ENCODE data around the gene SMAD1.

Gene SMAD1

DNA sequence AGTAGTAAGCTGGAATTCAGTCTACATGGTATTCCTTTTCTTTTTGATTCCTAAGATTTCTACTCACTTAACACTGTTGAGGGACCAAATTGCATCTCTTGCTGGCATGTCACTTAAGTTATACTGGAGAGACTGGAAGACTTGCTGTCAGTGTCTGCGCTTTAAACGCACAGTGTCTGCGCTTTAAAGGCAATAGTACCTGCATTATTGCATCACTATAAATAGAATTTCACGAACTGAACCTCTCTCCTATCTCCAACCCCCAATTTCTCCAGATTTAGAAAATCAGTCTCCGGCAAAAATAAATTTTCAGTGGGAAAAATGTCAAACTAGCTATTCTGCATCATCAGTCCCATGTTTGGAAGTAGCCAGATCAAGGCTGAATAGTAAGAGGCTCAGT lies 21.2 kb downstream of the SMAD1 start:
- H3K9ac ChIP-seq (ENCODE audit: low read length), result no peak overlapping the region
- no peaks in the 10 kb centered on the region for H3K27me3 ChIP-seq (ENCODE audit: control insufficient read depth, insufficient read depth, low read length)
- no peaks in the 10 kb centered on the region for H3K36me3 ChIP-seq (ENCODE audit: control insufficient read depth, insufficient read depth, low read length)
- H3K27ac ChIP-seq (ENCODE audit: low read depth, low read length), result no peak overlapping the region
- H3K4me1 ChIP-seq (ENCODE audit: control insufficient read depth, insufficient read depth, low read length), result peaks cover 11% of the 10 kb centered on the region; the same call in 1 of the 2 replicates
- no peaks in the 10 kb centered on the region for H3K9me3 ChIP-seq (ENCODE audit: control insufficient read depth, insufficient read depth, low read depth, low read length)
- H3K4me3 ChIP-seq (ENCODE audit: low read depth, low read length), result no peak overlapping the region

DNA sequence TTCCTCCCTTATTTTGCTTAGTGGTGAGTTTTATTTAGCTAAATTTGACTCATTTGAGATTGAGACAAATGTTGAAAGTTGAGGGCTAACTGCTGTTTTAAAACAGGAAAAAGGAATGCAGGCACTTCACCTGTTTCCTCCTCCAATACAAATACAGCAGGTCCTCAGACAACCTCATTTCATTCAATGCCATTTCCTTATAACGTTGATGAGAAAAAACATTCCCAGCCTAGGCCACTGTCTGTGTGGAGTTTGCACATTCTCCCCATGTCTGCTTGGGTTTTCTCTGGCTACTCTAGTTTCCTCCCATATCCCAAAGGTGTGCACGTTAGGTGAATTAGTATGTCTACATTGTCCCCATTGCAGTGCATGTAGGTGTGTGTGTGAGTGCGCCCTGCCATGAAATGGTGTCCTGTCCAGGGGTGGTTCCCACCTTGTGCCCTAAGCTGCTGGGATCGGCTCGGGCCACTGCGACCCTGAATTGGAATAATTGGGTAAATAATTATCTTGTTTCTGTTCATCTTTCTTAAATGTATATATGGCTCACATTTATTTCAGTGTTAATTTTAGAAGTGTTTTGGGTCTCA lies 21.9 kb downstream of the SMAD1 start:
- no peak overlapping the region for H3K9ac ChIP-seq (ENCODE audit: low read length)
- no peaks in the 10 kb centered on the region for H3K9me3 ChIP-seq (ENCODE audit: control insufficient read depth, insufficient read depth, low read depth, low read length)
- H3K4me1 ChIP-seq (ENCODE audit: control insufficient read depth, insufficient read depth, low read length), result peaks cover 11% of the 10 kb centered on the region; the same call in 1 of the 2 replicates

DNA sequence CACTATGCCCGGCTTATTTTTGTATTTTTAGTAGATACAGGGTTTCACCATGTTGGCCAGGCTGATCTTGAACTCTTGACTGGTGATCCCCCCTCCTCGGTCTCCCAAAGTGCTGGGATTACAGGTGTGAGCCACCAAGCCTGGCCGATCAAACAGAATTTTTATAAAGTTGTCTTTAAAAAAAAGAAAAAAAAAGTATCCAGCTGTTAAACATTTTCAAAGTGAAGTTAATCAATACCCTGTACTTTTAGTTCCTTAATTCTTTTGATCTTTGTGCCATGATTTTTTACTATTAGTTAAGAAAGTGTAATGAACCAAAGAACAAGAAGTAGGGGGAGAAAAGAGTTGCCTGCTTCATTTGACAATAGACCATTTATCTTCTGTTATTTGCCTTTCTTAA lies 24.3 kb downstream of the SMAD1 start:
- Histone ChIP-seq H3K9ac (ENCODE audit: low read length) (no peak overlapping the region), H3K27ac (ENCODE audit: low read depth, low read length) (no peak overlapping the region), H3K4me1 (ENCODE audit: control insufficient read depth, insufficient read depth, low read length) (peaks cover 14% of the 10 kb centered on the region; the same call in 1 of the 2 replicates)

More for the DNA sequence above, 21.9 kb downstream of the SMAD1 start:
- H3K27ac ChIP-seq (ENCODE audit: low read depth, low read length), result no peak overlapping the region
- H3K36me3 ChIP-seq (ENCODE audit: control insufficient read depth, insufficient read depth, low read length), result no peaks in the 10 kb centered on the region
- H3K4me3 ChIP-seq (ENCODE audit: low read depth, low read length), result no peak overlapping the region
- no peaks in the 10 kb centered on the region for H3K27me3 ChIP-seq (ENCODE audit: control insufficient read depth, insufficient read depth, low read length)

DNA sequence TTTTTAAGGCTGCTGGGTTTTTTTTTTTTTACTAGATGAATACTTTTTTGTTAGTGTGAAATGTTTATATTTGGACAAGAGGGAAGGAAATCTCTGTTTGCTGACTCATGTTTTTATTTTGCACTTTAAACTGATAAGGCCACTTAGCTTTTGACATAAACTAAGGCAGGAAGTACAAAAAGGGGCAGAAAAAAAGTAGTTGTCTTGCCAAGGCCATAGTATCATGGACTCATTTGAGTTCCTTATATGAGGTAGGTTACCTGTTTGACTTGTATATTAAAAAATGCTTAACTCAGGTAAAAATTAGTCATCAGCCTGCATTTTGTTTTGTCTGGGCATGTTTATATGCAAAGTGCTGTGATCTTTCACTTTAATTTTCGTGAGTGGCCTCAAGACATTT lies 26.0 kb downstream of the SMAD1 start:
- H3K9ac ChIP-seq (ENCODE audit: low read length), result no peak overlapping the region
- H3K27me3 ChIP-seq (ENCODE audit: control insufficient read depth, insufficient read depth, low read length), result no peaks in the 10 kb centered on the region
- H3K36me3 ChIP-seq (ENCODE audit: control insufficient read depth, insufficient read depth, low read length), result no peaks in the 10 kb centered on the region
- peaks cover 10% of the 10 kb centered on the region; the same call in 1 of the 2 replicates for H3K4me1 ChIP-seq (ENCODE audit: control insufficient read depth, insufficient read depth, low read length)
- H3K9me3 ChIP-seq (ENCODE audit: control insufficient read depth, insufficient read depth, low read depth, low read length), result peaks cover 22% of the 10 kb centered on the region
- no peak overlapping the region for H3K4me3 ChIP-seq (ENCODE audit: low read depth, low read length)
- H3K27ac ChIP-seq (ENCODE audit: low read depth, low read length), result no peak overlapping the region

More for the DNA sequence above, 24.3 kb downstream of the SMAD1 start:
- peaks cover 6% of the 10 kb centered on the region; the same call in 1 of the 2 replicates for H3K9me3 ChIP-seq (ENCODE audit: control insufficient read depth, insufficient read depth, low read depth, low read length)
- no peak overlapping the region for H3K4me3 ChIP-seq (ENCODE audit: low read depth, low read length)
- H3K36me3 ChIP-seq (ENCODE audit: control insufficient read depth, insufficient read depth, low read length), result no peaks in the 10 kb centered on the region
- H3K27me3 ChIP-seq (ENCODE audit: control insufficient read depth, insufficient read depth, low read length), result no peaks in the 10 kb centered on the region

DNA sequence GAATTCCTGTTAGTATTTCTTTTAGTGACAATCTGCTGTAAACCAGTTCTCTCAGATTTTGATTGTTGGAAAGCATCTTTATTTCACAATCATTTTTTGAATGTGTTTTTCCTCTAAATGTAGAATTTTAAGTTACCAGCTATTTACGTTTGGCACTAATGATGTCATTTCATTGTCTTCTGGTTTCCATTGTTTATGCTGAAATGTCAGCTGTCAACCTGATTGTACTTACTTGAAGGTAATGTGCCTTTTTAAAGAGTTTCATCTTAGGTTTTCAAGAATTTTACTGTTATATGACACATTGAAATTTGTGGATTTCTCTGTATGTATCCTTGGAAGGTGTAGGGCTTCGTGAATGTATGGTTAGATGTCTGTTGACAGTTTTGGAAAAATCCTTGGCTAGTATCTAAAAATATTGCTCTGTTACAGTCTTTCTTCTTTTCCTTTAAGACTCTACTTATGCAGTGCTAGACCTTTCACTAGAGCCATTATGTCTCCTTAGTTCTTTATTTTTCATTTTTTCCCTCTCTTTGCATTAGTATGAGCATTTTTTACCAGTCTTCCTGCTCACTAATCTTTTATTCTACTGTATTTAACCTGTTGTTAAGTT lies 30.4 kb downstream of the SMAD1 start:
- no peaks in the 10 kb centered on the region for H3K27me3 ChIP-seq (ENCODE audit: control insufficient read depth, insufficient read depth, low read length)
- H3K4me1 ChIP-seq (ENCODE audit: control insufficient read depth, insufficient read depth, low read length), result peaks cover 5% of the 10 kb centered on the region; the same call in 1 of the 2 replicates
- no peak overlapping the region for H3K4me3 ChIP-seq (ENCODE audit: low read depth, low read length)
- no peak overlapping the region for H3K9ac ChIP-seq (ENCODE audit: low read length)
- H3K27ac ChIP-seq (ENCODE audit: low read depth, low read length), result no peak overlapping the region
- peaks cover 30% of the 10 kb centered on the region for H3K9me3 ChIP-seq (ENCODE audit: control insufficient read depth, insufficient read depth, low read depth, low read length)
- H3K36me3 ChIP-seq (ENCODE audit: control insufficient read depth, insufficient read depth, low read length), result peaks cover 6% of the 10 kb centered on the region; the same call in 1 of the 2 replicates

DNA sequence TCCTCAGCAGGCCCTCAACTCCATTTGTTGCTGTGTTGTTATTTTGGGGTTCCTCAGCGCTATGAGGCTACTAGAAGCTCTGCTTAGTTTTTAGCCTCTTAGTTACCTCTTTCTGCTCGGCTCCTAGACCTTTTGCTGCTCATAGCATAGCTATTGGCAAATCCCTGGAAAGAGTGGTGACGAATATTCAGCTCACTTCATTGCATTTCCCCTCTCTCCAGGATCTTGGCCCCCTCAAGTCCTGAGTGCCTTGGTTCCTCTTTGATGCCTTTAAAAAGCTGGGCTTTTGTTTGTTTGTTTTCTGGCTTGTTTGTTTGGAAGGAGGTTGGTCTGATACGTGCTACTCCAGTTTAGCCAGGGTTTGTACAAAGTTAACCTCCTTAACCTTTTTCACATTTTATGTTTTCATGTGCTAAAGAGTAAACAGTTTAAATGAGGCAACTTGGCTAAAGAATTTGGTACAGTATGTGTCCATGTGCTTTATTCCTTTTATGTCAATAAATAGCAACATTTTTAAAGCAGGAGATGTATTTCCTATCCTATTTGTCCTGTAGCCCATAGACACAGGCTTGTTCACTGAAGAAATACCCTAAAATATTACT lies 31.5 kb downstream of the SMAD1 start:
- peaks cover 2% of the 10 kb centered on the region; the same call in 1 of the 2 replicates for H3K4me1 ChIP-seq (ENCODE audit: control insufficient read depth, insufficient read depth, low read length)
- no peak overlapping the region for H3K4me3 ChIP-seq (ENCODE audit: low read depth, low read length)
- H3K36me3 ChIP-seq (ENCODE audit: control insufficient read depth, insufficient read depth, low read length), result peaks cover 6% of the 10 kb centered on the region; the same call in 1 of the 2 replicates
- no peak overlapping the region for H3K27ac ChIP-seq (ENCODE audit: low read depth, low read length)
- no peaks in the 10 kb centered on the region for H3K27me3 ChIP-seq (ENCODE audit: control insufficient read depth, insufficient read depth, low read length)
- H3K9me3 ChIP-seq (ENCODE audit: control insufficient read depth, insufficient read depth, low read depth, low read length), result peaks cover 30% of the 10 kb centered on the region
- H3K9ac ChIP-seq (ENCODE audit: low read length), result no peak overlapping the region

DNA sequence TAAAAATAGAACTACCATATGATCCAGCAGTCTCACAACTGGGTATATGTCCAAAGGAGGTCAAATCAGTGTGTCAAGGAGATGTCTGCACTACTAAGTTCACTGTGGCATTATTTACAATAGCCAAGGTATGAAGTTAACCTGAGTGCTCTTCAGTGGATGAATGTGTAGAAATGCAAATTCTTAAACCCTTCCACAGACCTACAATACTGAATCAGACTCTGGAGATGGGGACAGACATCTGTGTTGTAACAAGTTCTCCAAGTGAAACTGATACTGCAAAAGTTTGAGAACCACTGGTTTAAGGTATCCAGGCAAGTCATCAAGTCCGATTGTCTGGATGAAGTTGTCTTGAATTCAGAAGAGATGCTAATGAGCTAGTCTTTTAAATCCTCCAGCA lies 38.5 kb downstream of the SMAD1 start:
- no peaks in the 10 kb centered on the region for H3K27me3 ChIP-seq (ENCODE audit: control insufficient read depth, insufficient read depth, low read length)
- H3K4me1 ChIP-seq (ENCODE audit: control insufficient read depth, insufficient read depth, low read length), result peaks cover 2% of the 10 kb centered on the region
- no peak overlapping the region for H3K9ac ChIP-seq (ENCODE audit: low read length)
- no peaks in the 10 kb centered on the region for H3K36me3 ChIP-seq (ENCODE audit: control insufficient read depth, insufficient read depth, low read length)
- no peak overlapping the region for H3K4me3 ChIP-seq (ENCODE audit: low read depth, low read length)
- no peak overlapping the region for H3K27ac ChIP-seq (ENCODE audit: low read depth, low read length)
- no peaks in the 10 kb centered on the region for H3K9me3 ChIP-seq (ENCODE audit: control insufficient read depth, insufficient read depth, low read depth, low read length)

DNA sequence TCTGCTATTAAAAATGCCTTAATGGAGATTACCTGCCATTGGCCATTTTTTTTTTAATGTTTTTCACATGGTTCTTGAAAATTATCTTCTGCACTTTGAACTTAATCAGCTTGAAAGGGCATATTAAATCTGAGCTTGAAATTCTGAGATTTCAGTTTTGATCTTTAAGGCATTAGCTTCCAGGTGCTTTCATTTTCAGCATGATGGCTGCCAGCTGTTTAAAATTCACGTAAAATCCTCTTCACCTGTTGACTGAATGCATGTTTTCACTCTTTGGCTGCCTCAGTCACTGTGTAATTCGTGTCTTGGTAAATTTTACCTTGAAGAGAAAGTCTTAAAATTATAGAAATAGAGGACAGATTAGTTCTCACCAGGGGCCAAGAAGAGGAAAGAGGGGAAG lies 39.6 kb downstream of the SMAD1 start:
- H3K9me3 ChIP-seq (ENCODE audit: control insufficient read depth, insufficient read depth, low read depth, low read length), result no peaks in the 10 kb centered on the region
- no peak overlapping the region for H3K9ac ChIP-seq (ENCODE audit: low read length)
- H3K4me1 ChIP-seq (ENCODE audit: control insufficient read depth, insufficient read depth, low read length), result peaks cover 7% of the 10 kb centered on the region
- no peaks in the 10 kb centered on the region for H3K36me3 ChIP-seq (ENCODE audit: control insufficient read depth, insufficient read depth, low read length)
- H3K27me3 ChIP-seq (ENCODE audit: control insufficient read depth, insufficient read depth, low read length), result no peaks in the 10 kb centered on the region
- H3K27ac ChIP-seq (ENCODE audit: low read depth, low read length), result no peak overlapping the region
- H3K4me3 ChIP-seq (ENCODE audit: low read depth, low read length), result no peak overlapping the region

DNA sequence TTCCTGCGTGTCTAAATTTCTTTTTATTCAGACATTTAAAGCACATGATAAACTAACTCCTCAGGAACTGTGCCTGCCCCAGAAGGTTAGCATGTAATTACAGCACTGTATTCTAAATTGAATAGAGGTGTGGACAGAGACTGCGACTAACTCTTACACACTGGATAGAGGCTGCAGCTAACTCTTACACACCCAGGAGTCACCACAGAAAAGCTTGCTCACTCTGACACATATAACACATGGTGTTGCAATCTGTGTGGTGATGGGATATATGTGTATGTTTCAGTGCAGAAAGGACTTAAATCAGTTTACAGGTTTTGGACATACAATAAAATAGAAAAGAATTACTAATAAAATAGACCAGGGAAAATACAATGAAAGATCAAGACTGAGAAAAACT lies 41.5 kb downstream of the SMAD1 start:
- Histone ChIP-seq H3K27ac (ENCODE audit: low read depth, low read length) (no peak overlapping the region), H3K27me3 (ENCODE audit: control insufficient read depth, insufficient read depth, low read length) (no peaks in the 10 kb centered on the region), H3K36me3 (ENCODE audit: control insufficient read depth, insufficient read depth, low read length) (no peaks in the 10 kb centered on the region), H3K9me3 (ENCODE audit: control insufficient read depth, insufficient read depth, low read depth, low read length) (no peaks in the 10 kb centered on the region), H3K4me1 (ENCODE audit: control insufficient read depth, insufficient read depth, low read length) (peaks cover 7% of the 10 kb centered on the region), H3K9ac (ENCODE audit: low read length) (no peak overlapping the region), H3K4me3 (ENCODE audit: low read depth, low read length) (no peak overlapping the region)

DNA sequence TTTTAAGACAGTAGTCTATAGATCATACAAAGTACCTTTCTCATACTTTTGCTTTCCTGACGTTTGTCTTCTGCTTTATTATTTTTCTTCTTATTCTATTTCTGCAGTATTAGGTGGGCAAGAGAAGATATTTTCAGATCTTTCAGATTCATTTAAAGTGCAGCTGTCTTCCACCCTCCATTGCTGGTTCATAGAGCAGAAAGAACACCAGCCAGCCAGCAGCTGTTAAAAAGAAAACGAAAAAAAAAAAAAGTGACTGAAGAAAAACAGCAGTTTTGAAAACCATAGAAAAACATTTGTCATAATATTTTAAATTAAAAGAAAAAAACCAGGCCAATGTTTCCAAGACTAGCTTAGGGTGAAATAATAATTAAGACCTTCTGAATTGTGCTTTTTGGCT lies 42.9 kb downstream of the SMAD1 start:
- no peaks in the 10 kb centered on the region for H3K27me3 ChIP-seq (ENCODE audit: control insufficient read depth, insufficient read depth, low read length)

DNA sequence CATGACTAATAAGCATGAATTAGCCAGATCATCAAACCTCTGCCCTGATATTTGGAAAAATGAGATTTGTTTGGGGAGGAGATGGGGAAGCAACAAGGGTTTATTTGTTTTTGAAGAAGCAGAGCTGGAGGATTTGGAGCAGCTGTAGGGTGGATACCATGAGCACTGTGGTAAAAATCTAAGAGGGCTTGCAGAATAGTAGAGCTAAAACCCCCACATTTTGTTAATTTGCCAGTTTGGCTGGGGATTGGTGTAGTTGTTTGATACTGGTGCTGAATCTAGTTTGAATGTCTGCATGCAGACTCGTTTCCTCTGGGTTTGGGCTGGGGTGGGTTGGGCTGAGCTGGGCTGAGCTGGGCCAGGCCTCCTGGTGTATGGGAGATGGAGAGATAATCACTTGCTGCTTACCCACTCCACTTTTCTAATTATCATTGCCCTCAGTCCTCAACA lies 43.7 kb downstream of the SMAD1 start:
- Histone ChIP-seq H3K27ac (ENCODE audit: low read depth, low read length) (no peak overlapping the region), H3K27me3 (ENCODE audit: control insufficient read depth, insufficient read depth, low read length) (no peaks in the 10 kb centered on the region), H3K9me3 (ENCODE audit: control insufficient read depth, insufficient read depth, low read depth, low read length) (no peaks in the 10 kb centered on the region), H3K36me3 (ENCODE audit: control insufficient read depth, insufficient read depth, low read length) (no peaks in the 10 kb centered on the region), H3K4me3 (ENCODE audit: low read depth, low read length) (no peak overlapping the region), H3K9ac (ENCODE audit: low read length) (no peak overlapping the region), H3K4me1 (ENCODE audit: control insufficient read depth, insufficient read depth, low read length) (peaks cover 7% of the 10 kb centered on the region)

More for the DNA sequence above, 42.9 kb downstream of the SMAD1 start:
- no peaks in the 10 kb centered on the region for H3K36me3 ChIP-seq (ENCODE audit: control insufficient read depth, insufficient read depth, low read length)
- H3K9me3 ChIP-seq (ENCODE audit: control insufficient read depth, insufficient read depth, low read depth, low read length), result no peaks in the 10 kb centered on the region
- no peak overlapping the region for H3K4me3 ChIP-seq (ENCODE audit: low read depth, low read length)
- H3K9ac ChIP-seq (ENCODE audit: low read length), result no peak overlapping the region
- peaks cover 7% of the 10 kb centered on the region for H3K4me1 ChIP-seq (ENCODE audit: control insufficient read depth, insufficient read depth, low read length)
- no peak overlapping the region for H3K27ac ChIP-seq (ENCODE audit: low read depth, low read length)
